Amniotic epithelial cell (primary cell): ENCODE results near the gene SLC13A4.
"Not testable (repeated sequence)": the region's sequence is repeated elsewhere in the genome, so short reads cannot be mapped to it uniquely, and the experiment has no call there.

Experiments used
- DNase-seq: peaks from one replicate; pipeline ENCODE4 v3.0.0-alpha.2; 2010; ENCODE audit warnings: low read depth

Gene SLC13A4

GRCh38 chr7:135662123-135662372 is 65.9 kb downstream of the SLC13A4 start:
- DNase-seq: no peak

- no peak for DNase-seq
These were observed 66.5 kb downstream of the SLC13A4 start for GRCh38 chr7:135661311-135662122.

- no peak for DNase-seq
These were observed 68.7 kb downstream of the SLC13A4 start for GRCh38 chr7:135659159-135659846.

GRCh38 chr7:135658564-135658963 is 69.4 kb downstream of the SLC13A4 start:
- DNase-seq: no peak

GRCh38 chr7:135653340-135654080 is 74.5 kb downstream of the SLC13A4 start:
- DNase-seq: no peak

- peak; percentile 63 for DNase-seq
These were observed 77.0 kb downstream of the SLC13A4 start for GRCh38 chr7:135650831-135651573.

- DNase-seq: no peak
These were observed 79.8 kb downstream of the SLC13A4 start for GRCh38 chr7:135648235-135648634.

- DNase-seq: no peak
These were observed 80.2 kb downstream of the SLC13A4 start for GRCh38 chr7:135647755-135648154.

GRCh38 chr7:135645296-135645904 is 82.6 kb downstream of the SLC13A4 start:
- peak; percentile 56 for DNase-seq

- no peak for DNase-seq
These were observed 83.3 kb downstream of the SLC13A4 start for GRCh38 chr7:135644729-135645128.

GRCh38 chr7:135644154-135644553 is 83.8 kb downstream of the SLC13A4 start:
- DNase-seq: peak; percentile 38

- DNase-seq: not testable (repeated sequence)
These were observed 88.3 kb downstream of the SLC13A4 start for GRCh38 chr7:135639690-135640089.

- DNase-seq: no peak
These were observed 93.7 kb downstream of the SLC13A4 start for GRCh38 chr7:135634191-135634878.
